Measurements from ENCODE around the gene ONECUT3.
A peak's percentile ranks its signal among the peaks of the same experiment; 100 is the strongest.

ONECUT3 gene

DNA sequence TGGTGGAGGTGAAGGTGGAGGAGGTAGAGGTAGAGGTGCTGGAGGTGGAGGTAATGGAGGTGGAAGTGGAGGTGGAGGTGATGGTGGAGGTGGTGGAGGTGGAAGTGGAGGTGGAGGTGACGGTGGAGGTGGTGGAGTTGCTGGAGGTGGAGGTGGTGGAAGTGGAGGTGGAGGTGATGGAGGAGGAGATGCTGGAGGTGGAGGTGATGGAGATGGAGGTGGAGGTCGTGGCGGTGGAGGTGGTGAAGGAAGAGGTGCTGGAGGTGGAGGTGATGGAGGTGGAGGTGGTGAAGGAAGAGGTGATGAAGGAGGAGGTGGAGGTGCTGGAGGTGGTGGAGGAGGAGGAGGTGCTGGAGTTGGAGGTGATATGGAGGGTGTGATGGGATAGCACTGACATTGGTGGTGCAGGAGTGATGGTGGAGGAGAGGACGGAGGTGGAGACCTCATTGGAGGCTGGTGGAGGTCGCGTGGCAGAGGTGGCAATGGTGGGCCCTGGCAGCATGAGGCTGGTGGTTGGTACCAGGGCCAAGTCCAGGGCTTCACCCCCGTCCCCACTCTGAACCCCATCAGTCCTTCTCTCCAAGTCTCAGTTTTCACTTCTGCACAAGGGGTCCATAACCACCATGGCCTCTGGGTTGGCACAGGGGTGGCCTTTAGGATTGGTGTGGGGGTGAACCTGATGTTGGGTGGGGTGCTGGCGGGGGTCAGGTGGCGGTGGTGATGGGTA lies 15.8 kb downstream of the ONECUT3 start:
- peaks cover 28 to 68% (median 67%) of the 10 kb centered on the region in 3 experiments for H3K27me3 ChIP-seq (ENCODE audit: control insufficient read depth in 3 of 3, insufficient read depth in 3 of 3, low read depth in 1 of 3, low read length in 3 of 3)
- peak overlapping the region; percentile 2 for H3K14ac ChIP-seq (ENCODE audit: low read length)
- no peak overlapping the region for H2AFZ ChIP-seq (ENCODE audit: low read length)
- no peak overlapping the region for H3K4me2 ChIP-seq (ENCODE audit: insufficient read depth, low read length, poor library complexity, severe bottlenecking)
- peak overlapping the region; percentile 18 for H3K9ac ChIP-seq (ENCODE audit: low read depth, low read length, poor library complexity)
- H3K9me3 ChIP-seq (replicated peaks in 1 of 2; ENCODE audit: control insufficient read depth in 2 of 2, insufficient read depth in 1 of 2, low read depth in 1 of 2, low read length in 2 of 2), result peaks cover 13 to 20% of the 10 kb centered on the region in 2 donors
- H2BK15ac ChIP-seq (ENCODE audit: low read length), result no peak overlapping the region
- H3K36me3 ChIP-seq (replicated peaks in 1 of 2; ENCODE audit: control insufficient read depth in 2 of 2, insufficient read depth in 2 of 2, low read length in 2 of 2), result no peaks in the 10 kb centered on the region
- no peak overlapping the region for H2BK12ac ChIP-seq (ENCODE audit: low read length)
- WGBS, 2 donors (ENCODE audit: extremely low coverage in 2 of 2, insufficient read length in 2 of 2, insufficient replicate concordance in 1 of 2), result 100% methylated on average over 1 of the region's 9 CpGs; no CpG with 5 or more reads in 1 of the 2 donors
- no peak for DNase-seq (ENCODE audit: low spot score)
- H3K18ac ChIP-seq (ENCODE audit: low read length), result peak overlapping the region; percentile 13
- H3K23ac ChIP-seq (ENCODE audit: low read depth, low read length, poor library complexity), result peak overlapping the region; percentile 86
- H4K8ac ChIP-seq (ENCODE audit: low read depth, low read length), result no peak overlapping the region
- no peak overlapping the region for H4K91ac ChIP-seq (ENCODE audit: low read depth, low read length, poor library complexity)
- no peak overlapping the region for H2BK120ac ChIP-seq (ENCODE audit: low read depth, low read length)
- H3K4me3 ChIP-seq (ENCODE audit: low read length in 2 of 2), result no peak overlapping the region
- H3K79me1 ChIP-seq (ENCODE audit: low read depth, low read length), result peaks cover 3% of the 10 kb centered on the region
- no peak overlapping the region for H3K4ac ChIP-seq (ENCODE audit: low read length)
- H3K27ac ChIP-seq (replicated peaks; ENCODE audit: low read length), result no peak overlapping the region
- no peak overlapping the region for H2AK5ac ChIP-seq (ENCODE audit: low read depth, low read length)
- H3K4me1 ChIP-seq (ENCODE audit: control insufficient read depth in 2 of 2, insufficient read depth in 1 of 2, low read depth in 1 of 2, low read length in 2 of 2), result peaks cover 3 to 6% of the 10 kb centered on the region in 2 donors
- no peak overlapping the region for H2BK5ac ChIP-seq (ENCODE audit: low read length)

DNA sequence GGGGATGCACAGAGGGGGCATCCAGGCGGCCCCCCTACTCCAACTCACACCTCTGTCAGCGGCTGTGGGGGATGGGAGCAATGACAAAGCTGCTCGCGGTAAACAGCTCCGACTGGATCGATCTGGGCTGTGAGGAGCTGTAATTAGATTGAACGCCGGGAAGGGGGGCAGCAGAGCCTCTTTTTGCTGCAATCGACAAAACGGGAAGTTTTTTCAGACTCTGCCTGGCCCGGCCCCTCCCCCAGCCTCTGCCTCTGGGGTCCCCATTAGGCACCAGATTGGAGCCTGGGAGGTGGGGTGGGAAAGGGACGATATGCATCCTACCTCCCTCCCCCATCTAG lies 16.3 kb downstream of the ONECUT3 start:
- peak overlapping the region; percentile 13 for H3K18ac ChIP-seq (ENCODE audit: low read length)
- no peak overlapping the region for H3K4me3 ChIP-seq (ENCODE audit: low read length in 2 of 2)
- peaks cover 13 to 24% of the 10 kb centered on the region in 2 donors for H3K9me3 ChIP-seq (replicated peaks in 1 of 2; ENCODE audit: control insufficient read depth in 2 of 2, insufficient read depth in 1 of 2, low read depth in 1 of 2, low read length in 2 of 2)
- peaks cover 3 to 6% of the 10 kb centered on the region in 2 donors for H3K4me1 ChIP-seq (ENCODE audit: control insufficient read depth in 2 of 2, insufficient read depth in 1 of 2, low read depth in 1 of 2, low read length in 2 of 2)
- peak overlapping the region; percentile 86 for H3K23ac ChIP-seq (ENCODE audit: low read depth, low read length, poor library complexity)
- no peak overlapping the region for H2BK5ac ChIP-seq (ENCODE audit: low read length)
- H2BK15ac ChIP-seq (ENCODE audit: low read length), result no peak overlapping the region
- H3K27ac ChIP-seq (replicated peaks; ENCODE audit: low read length), result no peak overlapping the region
- no peak overlapping the region for H4K91ac ChIP-seq (ENCODE audit: low read depth, low read length, poor library complexity)
- H3K27me3 ChIP-seq (ENCODE audit: control insufficient read depth in 3 of 3, insufficient read depth in 3 of 3, low read depth in 1 of 3, low read length in 3 of 3), result peaks cover 27 to 68% (median 67%) of the 10 kb centered on the region in 3 experiments
- H3K14ac ChIP-seq (ENCODE audit: low read length), result no peak overlapping the region
- peaks cover 3% of the 10 kb centered on the region for H3K79me1 ChIP-seq (ENCODE audit: low read depth, low read length)
- DNase-seq (ENCODE audit: low spot score), result no peak
- H2AK5ac ChIP-seq (ENCODE audit: low read depth, low read length), result no peak overlapping the region
- H2BK12ac ChIP-seq (ENCODE audit: low read length), result no peak overlapping the region
- no peak overlapping the region for H4K8ac ChIP-seq (ENCODE audit: low read depth, low read length)
- H2BK120ac ChIP-seq (ENCODE audit: low read depth, low read length), result no peak overlapping the region
- no peak overlapping the region for H3K9ac ChIP-seq (ENCODE audit: low read depth, low read length, poor library complexity)
- no peak overlapping the region for H2AFZ ChIP-seq (ENCODE audit: low read length)
- no peak overlapping the region for H3K4ac ChIP-seq (ENCODE audit: low read length)
- H3K36me3 ChIP-seq (replicated peaks in 1 of 2; ENCODE audit: control insufficient read depth in 2 of 2, insufficient read depth in 2 of 2, low read length in 2 of 2), result no peaks in the 10 kb centered on the region
- WGBS, 2 donors (ENCODE audit: extremely low coverage in 2 of 2, insufficient read length in 2 of 2, insufficient replicate concordance in 1 of 2), result no CpG with 5 or more reads among the region's 12 CpGs
- no peak overlapping the region for H3K4me2 ChIP-seq (ENCODE audit: insufficient read depth, low read length, poor library complexity, severe bottlenecking)

DNA sequence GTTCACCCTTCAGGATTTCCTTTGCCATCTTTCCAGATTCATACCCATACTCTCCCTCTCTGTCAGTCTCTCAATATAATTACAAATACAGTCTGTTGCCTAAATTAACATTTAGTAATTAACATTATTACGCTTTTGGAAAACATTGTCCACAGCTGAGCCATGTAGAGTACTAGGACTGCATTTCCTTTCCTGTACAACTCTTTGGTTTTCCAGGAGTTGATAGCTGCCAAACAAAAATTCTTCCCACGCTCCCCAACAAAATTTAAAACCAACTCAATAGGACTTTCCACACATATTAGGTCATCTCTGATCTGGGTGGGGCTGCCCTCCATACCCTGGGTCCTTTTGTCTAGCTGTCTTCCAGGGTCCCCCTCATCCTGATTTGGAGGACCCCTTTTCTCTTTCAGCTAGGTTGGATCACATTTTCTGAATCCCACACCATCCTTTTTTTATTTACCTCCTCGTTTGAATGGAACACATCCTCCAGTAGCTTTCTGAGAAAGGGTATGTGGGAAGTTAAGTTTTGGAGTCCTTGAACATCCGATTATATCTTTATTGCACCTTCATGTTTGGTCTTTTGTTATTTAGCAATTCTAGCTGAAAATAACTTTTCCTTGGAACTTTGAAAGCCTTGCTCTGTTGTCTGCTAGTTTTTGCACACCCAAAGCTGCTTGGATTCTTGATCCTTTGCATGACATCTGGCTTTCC lies 17.7 kb downstream of the ONECUT3 start:
- DNase-seq (ENCODE audit: low spot score), result no peak

DNA sequence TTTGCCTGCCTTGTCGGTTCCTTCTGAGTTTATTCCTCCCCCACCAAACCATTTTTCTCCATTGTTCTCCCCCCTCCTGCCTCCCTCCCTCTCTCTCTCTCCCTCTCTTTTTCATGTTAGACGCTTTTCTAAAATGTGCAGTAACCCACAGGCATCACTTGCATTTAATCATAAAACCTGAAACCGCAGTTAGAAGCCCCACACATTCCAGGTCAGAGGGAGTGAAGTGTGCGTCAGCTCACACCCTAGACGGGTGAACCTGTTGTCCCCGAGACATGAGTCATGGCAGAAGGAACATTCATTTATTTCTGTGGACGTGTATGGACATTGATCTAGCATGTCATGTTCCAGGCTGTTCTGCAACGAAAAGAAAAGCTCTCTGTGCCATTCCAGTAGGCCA lies 19.9 kb downstream of the ONECUT3 start:
- H4K91ac ChIP-seq (ENCODE audit: low read depth, low read length, poor library complexity), result no peak overlapping the region
- DNase-seq (ENCODE audit: low spot score), result no peak
- H3K9me3 ChIP-seq (replicated peaks in 1 of 2; ENCODE audit: control insufficient read depth in 2 of 2, insufficient read depth in 1 of 2, low read depth in 1 of 2, low read length in 2 of 2), result peaks cover 23 to 39% of the 10 kb centered on the region in 2 donors
- no peak overlapping the region for H3K4me3 ChIP-seq (ENCODE audit: low read length in 2 of 2)
- H3K9ac ChIP-seq (ENCODE audit: low read depth, low read length, poor library complexity), result no peak overlapping the region
- no peaks in the 10 kb centered on the region for H3K4me1 ChIP-seq (ENCODE audit: control insufficient read depth in 2 of 2, insufficient read depth in 1 of 2, low read depth in 1 of 2, low read length in 2 of 2)
- H4K8ac ChIP-seq (ENCODE audit: low read depth, low read length), result no peak overlapping the region
- peaks cover 28 to 68% (median 66%) of the 10 kb centered on the region in 3 experiments for H3K27me3 ChIP-seq (ENCODE audit: control insufficient read depth in 3 of 3, insufficient read depth in 3 of 3, low read depth in 1 of 3, low read length in 3 of 3)
- no peak overlapping the region for H3K23ac ChIP-seq (ENCODE audit: low read depth, low read length, poor library complexity)
- H3K4me2 ChIP-seq (ENCODE audit: insufficient read depth, low read length, poor library complexity, severe bottlenecking), result no peak overlapping the region
- no peak overlapping the region for H3K4ac ChIP-seq (ENCODE audit: low read length)
- H3K79me1 ChIP-seq (ENCODE audit: low read depth, low read length), result no peaks in the 10 kb centered on the region
- H3K18ac ChIP-seq (ENCODE audit: low read length), result no peak overlapping the region
- no peak overlapping the region for H2BK120ac ChIP-seq (ENCODE audit: low read depth, low read length)
- H2BK5ac ChIP-seq (ENCODE audit: low read length), result no peak overlapping the region
- H2AFZ ChIP-seq (ENCODE audit: low read length), result no peak overlapping the region
- no peak overlapping the region for H2AK5ac ChIP-seq (ENCODE audit: low read depth, low read length)
- H3K14ac ChIP-seq (ENCODE audit: low read length), result no peak overlapping the region
- no CpG with 5 or more reads among the region's 8 CpGs for WGBS, 2 donors (ENCODE audit: extremely low coverage in 2 of 2, insufficient read length in 2 of 2, insufficient replicate concordance in 1 of 2)
- H2BK12ac ChIP-seq (ENCODE audit: low read length), result no peak overlapping the region
- no peaks in the 10 kb centered on the region for H3K36me3 ChIP-seq (replicated peaks in 1 of 2; ENCODE audit: control insufficient read depth in 2 of 2, insufficient read depth in 2 of 2, low read length in 2 of 2)
- no peak overlapping the region for H2BK15ac ChIP-seq (ENCODE audit: low read length)
- no peak overlapping the region for H3K27ac ChIP-seq (replicated peaks; ENCODE audit: low read length)

More for the DNA sequence above, 17.7 kb downstream of the ONECUT3 start:
- H2AK5ac ChIP-seq (ENCODE audit: low read depth, low read length), result no peak overlapping the region
- H3K27me3 ChIP-seq (ENCODE audit: control insufficient read depth in 3 of 3, insufficient read depth in 3 of 3, low read depth in 1 of 3, low read length in 3 of 3), result peaks cover 26 to 68% (median 66%) of the 10 kb centered on the region in 3 experiments
- no CpG with 5 or more reads among the region's 4 CpGs for WGBS, 2 donors (ENCODE audit: extremely low coverage in 2 of 2, insufficient read length in 2 of 2, insufficient replicate concordance in 1 of 2)
- no peak overlapping the region for H3K14ac ChIP-seq (ENCODE audit: low read length)
- H3K9me3 ChIP-seq (replicated peaks in 1 of 2; ENCODE audit: control insufficient read depth in 2 of 2, insufficient read depth in 1 of 2, low read depth in 1 of 2, low read length in 2 of 2), result peaks cover 20 to 34% of the 10 kb centered on the region in 2 donors
- H4K91ac ChIP-seq (ENCODE audit: low read depth, low read length, poor library complexity), result no peak overlapping the region
- H4K8ac ChIP-seq (ENCODE audit: low read depth, low read length), result no peak overlapping the region
- H2BK120ac ChIP-seq (ENCODE audit: low read depth, low read length), result no peak overlapping the region
- H2BK5ac ChIP-seq (ENCODE audit: low read length), result no peak overlapping the region
- no peak overlapping the region for H3K4ac ChIP-seq (ENCODE audit: low read length)
- no peak overlapping the region for H2BK15ac ChIP-seq (ENCODE audit: low read length)
- no peak overlapping the region for H3K18ac ChIP-seq (ENCODE audit: low read length)
- H2BK12ac ChIP-seq (ENCODE audit: low read length), result no peak overlapping the region
- no peak overlapping the region for H3K9ac ChIP-seq (ENCODE audit: low read depth, low read length, poor library complexity)
- H3K23ac ChIP-seq (ENCODE audit: low read depth, low read length, poor library complexity), result no peak overlapping the region
- H3K4me3 ChIP-seq (ENCODE audit: low read length in 2 of 2), result no peak overlapping the region
- no peak overlapping the region for H3K4me2 ChIP-seq (ENCODE audit: insufficient read depth, low read length, poor library complexity, severe bottlenecking)
- H3K27ac ChIP-seq (replicated peaks; ENCODE audit: low read length), result no peak overlapping the region
- no peak overlapping the region for H2AFZ ChIP-seq (ENCODE audit: low read length)
- H3K4me1 ChIP-seq (ENCODE audit: control insufficient read depth in 2 of 2, insufficient read depth in 1 of 2, low read depth in 1 of 2, low read length in 2 of 2), result peaks cover 0 to 3% of the 10 kb centered on the region in 2 donors
- H3K79me1 ChIP-seq (ENCODE audit: low read depth, low read length), result peaks cover 3% of the 10 kb centered on the region
- H3K36me3 ChIP-seq (replicated peaks in 1 of 2; ENCODE audit: control insufficient read depth in 2 of 2, insufficient read depth in 2 of 2, low read length in 2 of 2), result no peaks in the 10 kb centered on the region

Data from neuronal stem cell (in vitro differentiated cells).